ENCODE results near the gene CDH4.

The CDH4 gene

GRCh38 chr20:61555566-61555965, 303.5 kb downstream of the CDH4 start:
- H3K27ac ChIP-seq = no peak overlapping the region
- TF ChIP-seq ZFX (IDR thresholded peaks at IDR 0.05) (no peak), CTCF (conservative IDR thresholded peaks at IDR 0.05) (no peak)

GRCh38 chr20:61556111-61556510, 304.1 kb downstream of the CDH4 start:
- no peak overlapping the region for H3K27ac ChIP-seq
- TF ChIP-seq ZFX (IDR thresholded peaks at IDR 0.05) = no peak

- TF ChIP-seq ZFX (IDR thresholded peaks at IDR 0.05) (no peak), CTCF (conservative IDR thresholded peaks at IDR 0.05) (no peak)
- H3K27ac ChIP-seq = no peak overlapping the region
These were observed 304.6 kb downstream of the CDH4 start for GRCh38 chr20:61556673-61557072.

GRCh38 chr20:61557621-61558020, 305.6 kb downstream of the CDH4 start:
- H3K27ac ChIP-seq = no peak overlapping the region
- TF ChIP-seq ZFX (IDR thresholded peaks at IDR 0.05) = no peak
- TF ChIP-seq CTCF (conservative IDR thresholded peaks at IDR 0.05) = no peak

GRCh38 chr20:61558726-61559125, 306.7 kb downstream of the CDH4 start:
- TF ChIP-seq CTCF (conservative IDR thresholded peaks at IDR 0.05) (no peak), ZFX (IDR thresholded peaks at IDR 0.05) (no peak)
- H3K27ac ChIP-seq = no peak overlapping the region

GRCh38 chr20:61559706-61560315, 307.8 kb downstream of the CDH4 start:
- H3K27ac ChIP-seq = no peak overlapping the region
- TF ChIP-seq ZFX (IDR thresholded peaks at IDR 0.05) = no peak
- TF ChIP-seq CTCF (conservative IDR thresholded peaks at IDR 0.05) = no peak

- TF ChIP-seq CTCF (conservative IDR thresholded peaks at IDR 0.05) (peak; percentile 51), ZFX (IDR thresholded peaks at IDR 0.05) (no peak)
- H3K27ac ChIP-seq = no peak overlapping the region
These were observed 308.3 kb downstream of the CDH4 start for GRCh38 chr20:61560361-61560853.

Measured in C4-2B (cell line).